Gastroesophageal sphincter (tissue), 4 donors: ENCODE measurements around the gene PCGF3. TPM values are rescaled to one million over a fixed set of nuclear protein-coding genes. Genes with fewer than 3 reads are reported as not detected.
"Not testable (repeated sequence)": the region's sequence is repeated elsewhere in the genome, so short reads cannot be mapped to it uniquely, and the experiment has no call there.

Experiments used
- ATAC-seq: fragments of 150-250 bp; one replicate; pipeline ENCODE4 v1.9.1; 2016; ENCODE audit warnings: mild to moderate bottlenecking, moderate library complexity
- H3K27ac ChIP-seq, 4 donors: fragments of 200-600 bp; sonication (generic) in 3 of 4; 1 replicate in 3 of 4; 2 replicates in 1 of 4; pipeline ENCODE4 v1.5.1; 2016 to 2019
- H3K27me3 ChIP-seq: fragments of 200-600 bp; sonication (generic); one replicate; pipeline ENCODE4 v1.5.1; 2019
- H3K36me3 ChIP-seq, 2 donors: fragments of 200-600 bp; sonication (generic); one replicate each; pipeline ENCODE4 v1.5.1; 2019; ENCODE audit warnings: control low read depth in 1 of 2
- H3K4me1 ChIP-seq, 3 donors: fragments of 200-600 bp; sonication (generic); 1 replicate in 2 of 3; 2 replicates in 1 of 3; pipeline ENCODE4 v1.5.1; 2016 to 2019; ENCODE audit warnings: control low read depth in 2 of 3
- H3K4me3 ChIP-seq, 2 donors: fragments of 200-600 bp; sonication (generic); one replicate each; pipeline ENCODE4 v1.5.1; 2019; ENCODE audit warnings: mild to moderate bottlenecking in 1 of 2, moderate library complexity in 1 of 2
- H3K9me3 ChIP-seq, 3 donors: fragments of 200-600 bp; sonication (generic); one replicate each; pipeline ENCODE4 v1.5.1; 2017 to 2019; ENCODE audit warnings: control low read depth in 2 of 3
- CTCF ChIP-seq, 4 experiments: fragments of 200-600 bp in 2 of 4; fragments of 450-650 bp in 2 of 4; sonication (generic) in 1 of 4; IDR thresholded peaks; one replicate each; pipeline ENCODE4 v1.5.1; 2017 to 2019; ENCODE audit warnings: antibody characterized with exemption in 4 of 4, mild to moderate bottlenecking in 2 of 4, moderate library complexity in 2 of 4
- EP300 ChIP-seq: sonication (generic); formaldehyde crosslinking; IDR thresholded peaks from one replicate; pipeline ENCODE4 v1.6.1; 2017; ENCODE audit warnings: antibody characterized with exemption, mild to moderate bottlenecking
- POLR2A ChIP-seq, 2 donors: fragments of 450-650 bp; IDR thresholded peaks; one replicate each; pipeline ENCODE4 v1.6.1; 2017; ENCODE audit warnings: antibody characterized with exemption in 2 of 2, mild to moderate bottlenecking in 2 of 2, moderate library complexity in 1 of 2
- POLR2AphosphoS5 ChIP-seq: sonication (generic); formaldehyde crosslinking; IDR thresholded peaks from one replicate; pipeline ENCODE4 v1.6.1; 2017; ENCODE audit warnings: antibody characterized with exemption
- WGBS, 2 donors: methylation state at CpG; one replicate each; pipeline ENCODE4 v1.1.5; 2018; ENCODE audit warnings: low coverage in 1 of 2; 5-methylcytosine and 5-hydroxymethylcytosine counted together
- total RNA-seq, 4 donors: library from RNA; depleted of rRNA; stranded (reverse); fragments of >200 nt; gene quantifications; one replicate each; pipeline ENCODE4 v1.1.0, GENCODE V29; 2016

Gene PCGF3
- total RNA-seq, 4 donors from 2014 or later, result 24.4 to 46.5 (median 40.7) TPM

- Histone ChIP-seq H3K27me3 (no peaks in the 10 kb centered on the region), H3K4me3 (no peak overlapping the region), H3K9me3 (no peaks in the 10 kb centered on the region), H3K27ac (no peak overlapping the region), H3K36me3 (peaks cover 0 to 42% of the 10 kb centered on the region in 2 donors), H3K4me1 (peaks cover 0 to 21% (median 0%) of the 10 kb centered on the region in 3 donors)
- 68 to 78% methylated on average over 5 of the region's 6 CpGs for WGBS, 2 donors
- no peak for TF ChIP-seq EP300
- no peak for TF ChIP-seq POLR2AphosphoS5
- TF ChIP-seq CTCF (IDR thresholded peaks at IDR 0.05), result no peak
- no peak for TF ChIP-seq POLR2A (IDR thresholded peaks at IDR 0.05)
- no peak for ATAC-seq
Measured at GRCh38 chr4:727576-727975, 21.9 kb downstream of the PCGF3 start.

GRCh38 chr4:729336-730315 is 24.0 kb downstream of the PCGF3 start:
- no peak for ATAC-seq
- Histone ChIP-seq H3K4me3 (no peak overlapping the region), H3K9me3 (no peaks in the 10 kb centered on the region), H3K4me1 (peaks cover 0 to 21% (median 0%) of the 10 kb centered on the region in 3 donors), H3K27me3 (no peaks in the 10 kb centered on the region), H3K36me3 (peaks cover 0 to 47% of the 10 kb centered on the region in 2 donors), H3K27ac (no peak overlapping the region)
- 77 to 81% methylated on average over 9 to 10 of the region's 20 CpGs for WGBS, 2 donors
- TF ChIP-seq POLR2A (IDR thresholded peaks at IDR 0.05) (no peak), EP300 (no peak), CTCF (IDR thresholded peaks at IDR 0.05) (no peak), POLR2AphosphoS5 (no peak)

GRCh38 chr4:730511-730910 is 24.9 kb downstream of the PCGF3 start:
- Histone ChIP-seq H3K4me1 (peaks cover 0 to 18% (median 0%) of the 10 kb centered on the region in 3 donors), H3K27me3 (no peaks in the 10 kb centered on the region), H3K27ac (no peak overlapping the region), H3K4me3 (no peak overlapping the region), H3K36me3 (peaks cover 0 to 56% of the 10 kb centered on the region in 2 donors), H3K9me3 (no peaks in the 10 kb centered on the region)
- no peak for ATAC-seq
- TF ChIP-seq CTCF (IDR thresholded peaks at IDR 0.05) (no peak), POLR2A (IDR thresholded peaks at IDR 0.05) (no peak), POLR2AphosphoS5 (no peak), EP300 (no peak)
- 99% methylated on average over 16 of the region's 27 CpGs; no CpG with 5 or more reads in 1 of the 2 donors for WGBS, 2 donors

GRCh38 chr4:730946-731904 is 25.6 kb downstream of the PCGF3 start:
- not testable (repeated sequence) for H3K27ac ChIP-seq, H3K9me3 ChIP-seq, H3K4me3 ChIP-seq, ATAC-seq, H3K27me3 ChIP-seq
- Histone ChIP-seq H3K4me1 (peaks cover 0 to 11% (median 0%) of the 10 kb centered on the region in 3 donors), H3K36me3 (peaks cover 0 to 63% of the 10 kb centered on the region in 2 donors)
- WGBS, 2 donors, result 100% methylated on average over 3 to 6 of the region's 68 CpGs

GRCh38 chr4:731954-732353 is 26.3 kb downstream of the PCGF3 start:
- not testable (repeated sequence) for ATAC-seq, H3K4me1 ChIP-seq, H3K27ac ChIP-seq, H3K4me3 ChIP-seq, H3K9me3 ChIP-seq, H3K27me3 ChIP-seq
- H3K36me3 ChIP-seq, result peaks cover 0 to 68% of the 10 kb centered on the region in 2 donors
- no CpG with 5 or more reads among the region's 27 CpGs for WGBS, 2 donors
